ENCODE data around the gene CYP46A1. TPM values are rescaled to one million over a fixed set of nuclear protein-coding genes. Genes with fewer than 3 reads are reported as not detected.

The CYP46A1 gene
- total and polyA plus RNA-seq, 2 donors (not counting 1 experiment from before 2014, with no cell fraction given): 0.11 to 0.33 TPM

DNA sequence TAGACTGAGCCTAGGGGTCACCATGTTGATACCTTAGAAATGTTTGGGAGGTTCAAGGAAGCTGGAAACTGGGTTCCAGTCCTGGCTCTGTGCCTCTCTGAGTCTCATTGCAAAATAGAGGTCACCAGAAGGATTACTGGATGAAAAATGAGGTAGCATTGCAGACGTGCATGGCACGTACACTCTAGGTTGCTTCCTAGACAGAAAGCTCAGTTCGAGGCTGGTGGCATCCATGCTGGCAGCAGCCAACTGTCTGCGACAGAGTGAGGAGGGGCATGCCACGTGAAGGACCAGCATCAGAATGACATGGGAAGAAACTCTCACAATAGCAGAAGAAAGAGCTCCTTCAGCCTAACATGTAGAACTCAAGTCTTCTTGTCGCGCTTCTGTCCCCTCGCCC, 4.6 kb upstream of the CYP46A1 start:
- H3K27ac ChIP-seq (ENCODE audit: insufficient read depth, low read length): no peak overlapping the region
- peaks cover 2% of the 10 kb centered on the region for H3K4me1 ChIP-seq (ENCODE audit: control insufficient read depth, extremely low read depth, insufficient read depth, low read length)
- no peak for DNase-seq (ENCODE audit: low read depth in 2 of 2)
- H2AFZ ChIP-seq (ENCODE audit: low read length): no peak overlapping the region
- H3K27me3 ChIP-seq (ENCODE audit: control insufficient read depth, insufficient read depth, low read length): peaks cover 2% of the 10 kb centered on the region
- H3K36me3 ChIP-seq (ENCODE audit: control insufficient read depth, insufficient read depth, low read length): no peaks in the 10 kb centered on the region
- H3K79me2 ChIP-seq (ENCODE audit: control insufficient read depth, insufficient read depth, low read length): no peaks in the 10 kb centered on the region
- no peak overlapping the region for H3K9ac ChIP-seq (ENCODE audit: insufficient read depth, low read length)
- no peaks in the 10 kb centered on the region for H3K9me3 ChIP-seq (ENCODE audit: control insufficient read depth, insufficient read depth, low read depth, low read length)
- H3K4me3 ChIP-seq (replicated peaks in 1 of 4; ENCODE audit: control extremely low read depth in 1 of 4, insufficient read depth in 1 of 4, low read depth in 3 of 4, low read length in 4 of 4): no peak overlapping the region
- H3K4me2 ChIP-seq (ENCODE audit: extremely low read depth, insufficient read depth, low read length): no peak overlapping the region
- no peaks in the 10 kb centered on the region for H4K20me1 ChIP-seq (ENCODE audit: control insufficient read depth, extremely low read depth, insufficient read depth, low read length)
- TF ChIP-seq, protein P1, sequence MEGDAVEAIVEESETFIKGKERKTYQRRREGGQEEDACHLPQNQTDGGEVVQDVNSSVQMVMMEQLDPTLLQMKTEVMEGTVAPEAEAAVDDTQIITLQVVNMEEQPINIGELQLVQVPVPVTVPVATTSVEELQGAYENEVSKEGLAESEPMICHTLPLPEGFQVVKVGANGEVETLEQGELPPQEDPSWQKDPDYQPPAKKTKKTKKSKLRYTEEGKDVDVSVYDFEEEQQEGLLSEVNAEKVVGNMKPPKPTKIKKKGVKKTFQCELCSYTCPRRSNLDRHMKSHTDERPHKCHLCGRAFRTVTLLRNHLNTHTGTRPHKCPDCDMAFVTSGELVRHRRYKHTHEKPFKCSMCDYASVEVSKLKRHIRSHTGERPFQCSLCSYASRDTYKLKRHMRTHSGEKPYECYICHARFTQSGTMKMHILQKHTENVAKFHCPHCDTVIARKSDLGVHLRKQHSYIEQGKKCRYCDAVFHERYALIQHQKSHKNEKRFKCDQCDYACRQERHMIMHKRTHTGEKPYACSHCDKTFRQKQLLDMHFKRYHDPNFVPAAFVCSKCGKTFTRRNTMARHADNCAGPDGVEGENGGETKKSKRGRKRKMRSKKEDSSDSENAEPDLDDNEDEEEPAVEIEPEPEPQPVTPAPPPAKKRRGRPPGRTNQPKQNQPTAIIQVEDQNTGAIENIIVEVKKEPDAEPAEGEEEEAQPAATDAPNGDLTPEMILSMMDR (conservative IDR thresholded peaks at IDR 0.05 in 1 of 2, IDR thresholded peaks at IDR 0.05 in 1 of 2; ENCODE audit: low read depth in 1 of 2, low read length in 2 of 2): no peak
- TF ChIP-seq EZH2 (IDR thresholded peaks at IDR 0.05; ENCODE audit: low read length, missing control alignments): no peak

DNA sequence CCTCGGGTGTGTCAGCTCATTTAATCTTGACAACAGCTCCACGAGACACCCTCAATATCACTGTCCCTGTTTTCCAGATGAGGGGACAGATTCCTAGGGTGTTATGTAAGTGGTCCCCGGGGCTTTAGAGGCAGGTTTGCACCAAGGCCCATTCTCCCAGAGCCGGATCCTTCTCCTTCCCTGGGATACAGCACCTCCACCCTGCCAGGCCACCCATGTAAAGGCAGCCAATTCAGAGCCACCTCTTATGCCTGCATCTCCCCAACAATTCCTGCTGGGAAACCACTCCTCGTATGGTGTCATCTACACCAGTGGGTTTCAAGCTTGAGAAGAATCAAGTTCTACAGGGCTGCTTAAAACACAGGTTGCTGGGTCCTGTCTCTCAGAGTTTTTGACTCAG, 4.1 kb upstream of the CYP46A1 start:
- Histone ChIP-seq H2AFZ (ENCODE audit: low read length) (no peak overlapping the region), H3K79me2 (ENCODE audit: control insufficient read depth, insufficient read depth, low read length) (no peaks in the 10 kb centered on the region), H3K4me1 (ENCODE audit: control insufficient read depth, extremely low read depth, insufficient read depth, low read length) (peaks cover 2% of the 10 kb centered on the region), H3K9me3 (ENCODE audit: control insufficient read depth, insufficient read depth, low read depth, low read length) (no peaks in the 10 kb centered on the region), H3K27me3 (ENCODE audit: control insufficient read depth, insufficient read depth, low read length) (peaks cover 2% of the 10 kb centered on the region), H3K4me3 (replicated peaks in 1 of 4; ENCODE audit: control extremely low read depth in 1 of 4, insufficient read depth in 1 of 4, low read depth in 3 of 4, low read length in 4 of 4) (no peak overlapping the region), H3K27ac (ENCODE audit: insufficient read depth, low read length) (no peak overlapping the region), H3K9ac (ENCODE audit: insufficient read depth, low read length) (no peak overlapping the region), H4K20me1 (ENCODE audit: control insufficient read depth, extremely low read depth, insufficient read depth, low read length) (no peaks in the 10 kb centered on the region), H3K4me2 (ENCODE audit: extremely low read depth, insufficient read depth, low read length) (no peak overlapping the region), H3K36me3 (ENCODE audit: control insufficient read depth, insufficient read depth, low read length) (no peaks in the 10 kb centered on the region)
- no peak for DNase-seq (ENCODE audit: low read depth in 2 of 2)
- TF ChIP-seq EZH2 (IDR thresholded peaks at IDR 0.05; ENCODE audit: low read length, missing control alignments): no peak
- TF ChIP-seq, protein P1 (conservative IDR thresholded peaks at IDR 0.05 in 1 of 2, IDR thresholded peaks at IDR 0.05 in 1 of 2; ENCODE audit: low read depth in 1 of 2, low read length in 2 of 2): no peak

DNA sequence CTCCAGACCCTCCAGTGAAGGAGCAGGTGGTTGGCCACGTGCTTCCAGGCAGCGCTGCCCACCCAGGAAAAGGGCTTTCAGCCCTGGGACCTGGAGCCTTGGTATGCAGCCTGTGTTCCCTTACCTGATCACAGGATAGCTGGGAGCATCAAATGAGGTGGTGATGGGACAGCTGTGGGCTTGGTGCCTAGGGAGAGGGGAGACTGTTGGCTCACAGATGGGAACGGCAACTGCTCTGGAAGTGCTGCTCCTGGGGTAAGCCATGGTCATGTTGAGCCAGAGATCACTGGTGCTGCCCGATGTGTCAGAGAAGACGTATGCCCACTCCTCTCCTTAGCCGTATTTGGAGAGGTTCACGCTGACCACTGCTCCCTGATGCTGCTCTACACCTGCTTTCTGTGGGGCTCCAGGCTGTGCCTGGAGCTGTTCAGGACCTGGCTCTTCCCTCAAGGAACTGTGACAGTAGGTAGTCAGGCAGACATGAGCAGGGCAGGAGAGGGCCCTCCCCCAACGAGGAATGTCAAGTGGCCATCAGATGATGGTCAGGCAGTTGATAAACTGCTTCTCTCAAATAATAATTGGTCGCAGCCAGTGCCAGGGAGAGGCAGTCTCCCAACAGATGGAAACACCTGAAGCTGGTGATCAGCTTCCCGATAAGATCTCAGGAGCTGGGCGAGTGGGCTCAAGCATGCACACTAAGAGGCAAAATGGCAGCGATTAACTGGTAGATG, 2.8 kb upstream of the CYP46A1 start:
- Histone ChIP-seq H3K79me2 (ENCODE audit: control insufficient read depth, insufficient read depth, low read length) (no peaks in the 10 kb centered on the region), H3K9ac (ENCODE audit: insufficient read depth, low read length) (no peak overlapping the region), H3K4me1 (ENCODE audit: control insufficient read depth, extremely low read depth, insufficient read depth, low read length) (peaks cover 2% of the 10 kb centered on the region), H3K4me2 (ENCODE audit: extremely low read depth, insufficient read depth, low read length) (no peak overlapping the region), H3K9me3 (ENCODE audit: control insufficient read depth, insufficient read depth, low read depth, low read length) (no peaks in the 10 kb centered on the region), H3K4me3 (replicated peaks in 1 of 4; ENCODE audit: control extremely low read depth in 1 of 4, insufficient read depth in 1 of 4, low read depth in 3 of 4, low read length in 4 of 4) (no peak overlapping the region), H3K27ac (ENCODE audit: insufficient read depth, low read length) (no peak overlapping the region), H3K36me3 (ENCODE audit: control insufficient read depth, insufficient read depth, low read length) (no peaks in the 10 kb centered on the region), H4K20me1 (ENCODE audit: control insufficient read depth, extremely low read depth, insufficient read depth, low read length) (no peaks in the 10 kb centered on the region), H3K27me3 (ENCODE audit: control insufficient read depth, insufficient read depth, low read length) (peaks cover 3% of the 10 kb centered on the region), H2AFZ (ENCODE audit: low read length) (no peak overlapping the region)
- DNase-seq (ENCODE audit: low read depth in 2 of 2): no peak
- TF ChIP-seq, protein P1 (conservative IDR thresholded peaks at IDR 0.05 in 1 of 2, IDR thresholded peaks at IDR 0.05 in 1 of 2; ENCODE audit: low read depth in 1 of 2, low read length in 2 of 2): no peak
- no peak for TF ChIP-seq EZH2 (IDR thresholded peaks at IDR 0.05; ENCODE audit: low read length, missing control alignments)
